HepG2 (cell line): ENCODE data around the gene NOTCH4. TPM values are rescaled to one million over a fixed set of nuclear protein-coding genes. Genes with fewer than 3 reads are reported as not detected.

Source experiments
- CREM ChIP-seq, 2 experiments: sonication (generic) in 1 of 2; formaldehyde crosslinking in 1 of 2; IDR thresholded peaks; 2 replicates each; pipeline versions ENCODE4 v1.4.0 to v1.6.1; 2016 to 2020; ENCODE audit warnings: antibody characterized with exemption in 1 of 2, mild to moderate bottlenecking in 1 of 2, missing genetic modification reagents in 1 of 2
- ETS1 ChIP-seq: sonication (generic); formaldehyde crosslinking; IDR thresholded peaks from 2 replicates; pipeline ENCODE4 v1.4.0; 2020; ENCODE audit warnings: missing genetic modification reagents
- ETV5 ChIP-seq: IDR thresholded peaks from 2 replicates; pipeline ENCODE4 v1.6.1; 2018; ENCODE audit warnings: missing biosample characterization, missing genetic modification reagents, inconsistent platforms, borderline replicate concordance
- HHEX ChIP-seq: IDR thresholded peaks from 2 replicates; pipeline ENCODE4 v1.6.1; 2016; ENCODE audit warnings: control low read depth
- HNF4A ChIP-seq: sonication (generic); formaldehyde crosslinking; IDR thresholded peaks from 2 replicates; pipeline ENCODE4 v1.4.0; 2020; ENCODE audit warnings: missing genetic modification reagents
- IRF1 ChIP-seq: sonication (generic); formaldehyde crosslinking; IDR thresholded peaks from 2 replicates; pipeline ENCODE4 v1.4.0; 2020; ENCODE audit warnings: low read depth, mild to moderate bottlenecking, missing genetic modification reagents
- KLF6 ChIP-seq: IDR thresholded peaks from 2 replicates; pipeline ENCODE4 v1.8.0; 2016; ENCODE audit warnings: missing biosample characterization, missing genetic modification reagents
- MAF1 ChIP-seq: sonication (generic); formaldehyde crosslinking; IDR thresholded peaks from 2 replicates; pipeline ENCODE4 v1.5.0; 2020; ENCODE audit warnings: missing genetic modification reagents, borderline replicate concordance
- MBNL3 ChIP-seq: fragments of 250-450 bp; sonication (Bioruptor Pico); conservative IDR thresholded peaks from 2 replicates; pipeline ENCODE4 v1.8.0; 2022; ENCODE audit warnings: mild to moderate bottlenecking, inconsistent platforms
- MXI1 ChIP-seq: IDR thresholded peaks from 3 replicates; pipeline ENCODE4 v1.6.1; 2012; ENCODE audit warnings: low read depth, low read length, inconsistent platforms, borderline replicate concordance
- NR2F1 ChIP-seq, 2 experiments: fragments of 450-650 bp in 1 of 2; formaldehyde crosslinking in 1 of 2; IDR thresholded peaks; 2 replicates each; pipeline versions ENCODE4 v1.5.0 to v1.6.1; 2016 to 2020; ENCODE audit warnings: mild to moderate bottlenecking in 1 of 2, missing compliant biosample characterization in 1 of 2, missing genetic modification reagents in 1 of 2, moderate library complexity in 1 of 2
- RFXANK ChIP-seq: IDR thresholded peaks from 2 replicates; pipeline ENCODE4 v1.6.1; 2016
- SIN3B ChIP-seq: fragments of 150-350 bp; IDR thresholded peaks from 2 replicates; pipeline ENCODE4 v1.6.1; 2014; ENCODE audit warnings: low read length
- SMC3 ChIP-seq: IDR thresholded peaks from 2 replicates; pipeline ENCODE4 v1.6.1; 2011; ENCODE audit warnings: low read length, improper control_type of control experiment
- STAT5B ChIP-seq: sonication (generic); formaldehyde crosslinking; IDR thresholded peaks from 2 replicates; pipeline ENCODE4 v1.4.0; 2020; ENCODE audit warnings: missing genetic modification reagents
- TRAFD1 ChIP-seq: sonication (generic); formaldehyde crosslinking; IDR thresholded peaks from 2 replicates; pipeline ENCODE4 v1.5.1; 2020; ENCODE audit warnings: missing genetic modification reagents, mild to moderate bottlenecking, borderline replicate concordance
- ZNF343 ChIP-seq: sonication (generic); formaldehyde crosslinking; IDR thresholded peaks from 2 replicates; pipeline ENCODE4 v1.4.0; 2020; ENCODE audit warnings: mild to moderate bottlenecking, missing genetic modification reagents
- ZNF615 ChIP-seq: sonication (generic); formaldehyde crosslinking; IDR thresholded peaks from 2 replicates; pipeline ENCODE4 v1.5.0; 2020; ENCODE audit warnings: mild to moderate bottlenecking, missing genetic modification reagents, borderline replicate concordance
- ZNF619 ChIP-seq: sonication (generic); formaldehyde crosslinking; IDR thresholded peaks from 2 replicates; pipeline ENCODE4 v1.4.0; 2020; ENCODE audit warnings: mild to moderate bottlenecking, missing genetic modification reagents
- ZNF691 ChIP-seq: sonication (generic); formaldehyde crosslinking; IDR thresholded peaks from 2 replicates; pipeline ENCODE4 v1.4.0; 2020; ENCODE audit warnings: missing genetic modification reagents, low read depth, mild to moderate bottlenecking, borderline replicate concordance
- ZNF761 ChIP-seq: sonication (generic); formaldehyde crosslinking; conservative IDR thresholded peaks from 2 replicates; pipeline ENCODE4 v1.4.0; 2020; ENCODE audit warnings: mild to moderate bottlenecking, missing genetic modification reagents
- polyA plus RNA-seq, 8 experiments: library from polyadenylated mRNA; depleted of rRNA in 3 of 8; stranded (reverse) in 7 of 8; unstranded in 1 of 8; fragments of >200 nt; fragmentation: Illumina TruSeq in 4 of 8; extraction: Trizol in 4 of 8; gene quantifications; 2 replicates each; pipeline versions ENCODE4 v1.2.1 to v1.2.3, GENCODE V29; 2011 to 2016; ENCODE audit warnings: low read depth in 4 of 8, missing spikeins in 1 of 8, mixed read lengths in 1 of 8; ENCODE audit not compliant: insufficient read depth in 1 of 8
- total RNA-seq, 5 experiments: library from RNA; depleted of rRNA; stranded (reverse); fragments of >200 nt; fragmentation: Illumina TruSeq; extraction: Trizol; gene quantifications; 2 replicates each; pipeline ENCODE4 v1.2.3, GENCODE V29; 2016; ENCODE audit warnings: low read depth in 1 of 5
- TF ChIP-seq, protein P1 (sequence below): sonication (generic); formaldehyde crosslinking; IDR thresholded peaks from 2 replicates; pipeline ENCODE4 v1.8.0; 2022; ENCODE audit warnings: missing genetic modification reagents, mild to moderate bottlenecking, borderline replicate concordance
- TF ChIP-seq, protein P2 (sequence below): sonication (generic); formaldehyde crosslinking; IDR thresholded peaks from 2 replicates; pipeline ENCODE4 v1.5.0; 2020; ENCODE audit warnings: missing genetic modification reagents

NOTCH4 gene
- total and polyA plus RNA-seq, 2 of the 13 experiments (the other 11 are each of a cell fraction or from before 2014, with no cell fraction given) = 0.51 to 0.83 TPM

- TF ChIP-seq TRAFD1 = 0 out of 2 replicates have a peak, but pooled peaks have one; percentile 21
- peak; percentile 63 for TF ChIP-seq CREM (IDR thresholded peaks at IDR 0.05)
- TF ChIP-seq CREM (CRISPR knock-in tag; IDR thresholded peaks at IDR 0.05) = no peak
- TF ChIP-seq SMC3 = no peak
- TF ChIP-seq ZNF691 (CRISPR knock-in tag) = no peak; the same call in 1 of the 2 replicates
- 0 out of 2 replicates have a peak, but pooled peaks have one; percentile 49 for TF ChIP-seq ZNF761
- no peak for TF ChIP-seq ETS1 (CRISPR knock-in tag)
- no peak for TF ChIP-seq MBNL3 (CRISPR knock-in tag)
- TF ChIP-seq RFXANK (CRISPR knock-in tag) = no peak; the same call in 1 of the 2 replicates
- 0 out of 2 replicates have a peak, but pooled peaks have one; percentile 3 for TF ChIP-seq HHEX
- no peak for TF ChIP-seq ZNF619 (CRISPR knock-in tag)
- no peak for TF ChIP-seq IRF1 (CRISPR knock-in tag)
- no peak for TF ChIP-seq MXI1
- no peak for TF ChIP-seq STAT5B
- peak; percentile 48; the same call in 1 of the 2 replicates for TF ChIP-seq SIN3B
- TF ChIP-seq ZNF615 (CRISPR knock-in tag) = no peak
- TF ChIP-seq HNF4A = no peak
- TF ChIP-seq, protein P1, sequence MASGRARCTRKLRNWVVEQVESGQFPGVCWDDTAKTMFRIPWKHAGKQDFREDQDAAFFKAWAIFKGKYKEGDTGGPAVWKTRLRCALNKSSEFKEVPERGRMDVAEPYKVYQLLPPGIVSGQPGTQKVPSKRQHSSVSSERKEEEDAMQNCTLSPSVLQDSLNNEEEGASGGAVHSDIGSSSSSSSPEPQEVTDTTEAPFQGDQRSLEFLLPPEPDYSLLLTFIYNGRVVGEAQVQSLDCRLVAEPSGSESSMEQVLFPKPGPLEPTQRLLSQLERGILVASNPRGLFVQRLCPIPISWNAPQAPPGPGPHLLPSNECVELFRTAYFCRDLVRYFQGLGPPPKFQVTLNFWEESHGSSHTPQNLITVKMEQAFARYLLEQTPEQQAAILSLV (CRISPR knock-in tag) = no peak
- TF ChIP-seq MAF1 (CRISPR knock-in tag) = no peak
- TF ChIP-seq NR2F1 (CRISPR knock-in tag; IDR thresholded peaks at IDR 0.05) = 0 out of 4 replicates have a peak, but pooled peaks of 1 of the 2 experiments have one; percentile 37
- TF ChIP-seq, protein P2, sequence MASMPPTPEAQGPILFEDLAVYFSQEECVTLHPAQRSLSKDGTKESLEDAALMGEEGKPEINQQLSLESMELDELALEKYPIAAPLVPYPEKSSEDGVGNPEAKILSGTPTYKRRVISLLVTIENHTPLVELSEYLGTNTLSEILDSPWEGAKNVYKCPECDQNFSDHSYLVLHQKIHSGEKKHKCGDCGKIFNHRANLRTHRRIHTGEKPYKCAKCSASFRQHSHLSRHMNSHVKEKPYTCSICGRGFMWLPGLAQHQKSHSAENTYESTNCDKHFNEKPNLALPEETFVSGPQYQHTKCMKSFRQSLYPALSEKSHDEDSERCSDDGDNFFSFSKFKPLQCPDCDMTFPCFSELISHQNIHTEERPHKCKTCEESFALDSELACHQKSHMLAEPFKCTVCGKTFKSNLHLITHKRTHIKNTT (CRISPR knock-in tag) = no peak
- TF ChIP-seq ETV5 = no peak
- TF ChIP-seq KLF6 = no peak; the same call in 1 of the 2 replicates
- TF ChIP-seq ZNF343 = no peak
Observed at GRCh38 chr6:32177183-32177787, 46.6 kb downstream of the NOTCH4 start (continued).
